B cell (primary cell): ENCODE results near the gene LRRC8B.

Experiments used
- EZH2 ChIP-seq: IDR thresholded peaks from 2 replicates; pipeline ENCODE4 v1.6.1; 2012; ENCODE audit warnings: borderline replicate concordance, low read depth, mild to moderate bottlenecking, moderate library complexity, low read length; ENCODE audit not compliant: insufficient read depth, poor library complexity, severe bottlenecking
- TF ChIP-seq, protein P1 (sequence below): fragments of 200-600 bp; IDR thresholded peaks from one replicate; pipeline ENCODE4 v1.8.0; 2022; ENCODE audit warnings: antibody characterized with exemption, mild to moderate bottlenecking

DNA sequence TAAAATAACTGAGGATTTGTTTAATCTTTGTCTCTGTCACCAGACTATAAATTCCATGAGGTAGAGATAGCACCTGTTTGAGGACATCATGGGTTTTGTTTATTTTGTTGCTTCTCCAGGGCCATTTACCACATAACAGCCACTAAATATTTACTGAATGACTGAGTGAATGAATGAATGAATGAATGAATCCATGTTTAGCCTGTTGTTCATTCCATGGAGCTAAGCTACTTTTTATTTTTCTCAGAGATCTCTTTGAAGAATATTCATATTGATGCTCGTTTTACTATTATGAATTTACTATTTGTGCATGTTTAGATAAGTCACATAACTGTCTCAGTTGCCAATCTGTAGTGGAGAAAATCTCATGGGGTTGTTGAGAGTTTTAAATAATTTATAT is 17.7 kb downstream of the LRRC8B start:
- TF ChIP-seq, protein P1, sequence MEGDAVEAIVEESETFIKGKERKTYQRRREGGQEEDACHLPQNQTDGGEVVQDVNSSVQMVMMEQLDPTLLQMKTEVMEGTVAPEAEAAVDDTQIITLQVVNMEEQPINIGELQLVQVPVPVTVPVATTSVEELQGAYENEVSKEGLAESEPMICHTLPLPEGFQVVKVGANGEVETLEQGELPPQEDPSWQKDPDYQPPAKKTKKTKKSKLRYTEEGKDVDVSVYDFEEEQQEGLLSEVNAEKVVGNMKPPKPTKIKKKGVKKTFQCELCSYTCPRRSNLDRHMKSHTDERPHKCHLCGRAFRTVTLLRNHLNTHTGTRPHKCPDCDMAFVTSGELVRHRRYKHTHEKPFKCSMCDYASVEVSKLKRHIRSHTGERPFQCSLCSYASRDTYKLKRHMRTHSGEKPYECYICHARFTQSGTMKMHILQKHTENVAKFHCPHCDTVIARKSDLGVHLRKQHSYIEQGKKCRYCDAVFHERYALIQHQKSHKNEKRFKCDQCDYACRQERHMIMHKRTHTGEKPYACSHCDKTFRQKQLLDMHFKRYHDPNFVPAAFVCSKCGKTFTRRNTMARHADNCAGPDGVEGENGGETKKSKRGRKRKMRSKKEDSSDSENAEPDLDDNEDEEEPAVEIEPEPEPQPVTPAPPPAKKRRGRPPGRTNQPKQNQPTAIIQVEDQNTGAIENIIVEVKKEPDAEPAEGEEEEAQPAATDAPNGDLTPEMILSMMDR, result no peak
- no peak for TF ChIP-seq EZH2
